ENCODE results near the gene ACO2. TPM values are rescaled to one million over a fixed set of nuclear protein-coding genes. Genes with fewer than 3 reads are reported as not detected.

Gene ACO2
- total RNA-seq, 1 donor from 2014 or later: 153 TPM

DNA sequence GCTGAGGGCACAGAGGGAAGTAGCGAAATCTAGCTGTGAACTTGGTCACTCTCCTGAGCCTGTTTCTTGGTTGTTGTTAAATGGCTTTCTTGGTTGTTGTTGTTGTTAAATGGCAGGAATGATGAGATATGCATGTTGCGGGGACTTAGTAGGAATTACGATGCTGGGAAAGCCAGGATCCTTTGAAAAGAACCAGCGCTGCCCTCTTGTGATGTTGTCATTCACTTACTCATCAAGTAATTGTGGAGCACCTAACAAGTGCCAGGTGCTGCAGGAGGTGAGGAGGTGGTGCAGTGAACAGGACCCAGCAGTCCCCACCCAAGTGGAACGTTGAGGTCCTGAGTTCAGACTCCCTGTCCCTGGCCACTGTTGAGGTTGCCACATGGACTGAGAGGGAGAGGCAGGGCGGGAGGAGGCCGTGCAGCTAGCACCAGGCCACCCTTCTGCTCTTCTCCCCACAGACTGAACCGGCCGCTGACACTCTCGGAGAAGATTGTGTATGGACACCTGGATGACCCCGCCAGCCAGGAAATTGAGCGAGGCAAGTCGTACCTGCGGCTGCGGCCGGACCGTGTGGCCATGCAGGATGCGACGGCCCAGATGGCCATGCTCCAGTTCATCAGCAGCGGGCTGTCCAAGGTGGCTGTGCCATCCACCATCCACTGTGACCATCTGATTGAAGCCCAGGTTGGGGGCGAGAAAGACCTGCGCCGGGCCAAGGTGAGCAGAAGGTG lies 38.6 kb downstream of the ACO2 start:
- peaks cover 72% of the 10 kb centered on the region for H3K36me3 Mint-ChIP-seq (ENCODE audit: low read depth)
- POLR2A ChIA-PET: interaction anchor here (0.6 to 4.0 kb wide), 2 partner anchors 61 to 884 kb away, joined by 7 to 48 read pairs; partner anchors contain the start of gene TOB2
- H3K4me1 Mint-ChIP-seq: peaks cover 18% of the 10 kb centered on the region
- no peaks in the 10 kb centered on the region for H3K9me3 Mint-ChIP-seq
- no peak overlapping the region for H3K4me3 Mint-ChIP-seq
- TF ChIP-seq CTCF (IDR thresholded peaks at IDR 0.05): no peak
- ATAC-seq (ENCODE audit: low read depth): no peak
- no peak for DNase-seq
- intact Hi-C loops (cut with micrococcal nuclease): no loop called here
- no peaks in the 10 kb centered on the region for H3K27me3 Mint-ChIP-seq
- H3K27ac Mint-ChIP-seq: peak overlapping the region; percentile 9
- CTCF ChIA-PET: no interaction called here

DNA sequence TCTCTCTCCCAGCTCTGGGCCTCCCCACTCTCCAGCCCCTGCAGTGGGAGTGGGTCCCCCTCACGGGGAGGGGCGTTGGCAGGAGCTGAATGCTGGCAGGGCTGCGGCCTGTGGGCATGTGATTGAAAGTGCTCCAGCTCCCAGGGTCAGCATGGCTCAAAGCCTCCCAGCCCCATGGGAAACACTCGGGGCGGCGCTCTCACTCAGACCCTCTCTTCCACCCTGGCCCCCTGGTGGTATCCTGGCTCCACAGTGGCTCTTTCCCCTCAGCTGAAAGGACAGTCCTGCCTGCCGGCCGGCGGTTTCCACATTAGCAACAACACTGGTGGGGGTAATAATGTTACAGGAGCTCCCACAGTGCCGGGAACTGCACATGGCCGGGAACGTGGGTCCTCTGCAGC lies 39.9 kb downstream of the ACO2 start:
- H3K9me3 Mint-ChIP-seq: no peaks in the 10 kb centered on the region
- intact Hi-C loops (cut with micrococcal nuclease): no loop called here
- no peak overlapping the region for H3K27ac Mint-ChIP-seq
- POLR2A ChIA-PET: no interaction called here
- CTCF ChIA-PET: no interaction called here
- H3K4me3 Mint-ChIP-seq: no peak overlapping the region
- peaks cover 15% of the 10 kb centered on the region for H3K4me1 Mint-ChIP-seq
- DNase-seq (no peak), ATAC-seq (ENCODE audit: low read depth) (no peak)
- no peak for TF ChIP-seq CTCF (IDR thresholded peaks at IDR 0.05)
- peaks cover 78% of the 10 kb centered on the region for H3K36me3 Mint-ChIP-seq (ENCODE audit: low read depth)
- no peaks in the 10 kb centered on the region for H3K27me3 Mint-ChIP-seq

DNA sequence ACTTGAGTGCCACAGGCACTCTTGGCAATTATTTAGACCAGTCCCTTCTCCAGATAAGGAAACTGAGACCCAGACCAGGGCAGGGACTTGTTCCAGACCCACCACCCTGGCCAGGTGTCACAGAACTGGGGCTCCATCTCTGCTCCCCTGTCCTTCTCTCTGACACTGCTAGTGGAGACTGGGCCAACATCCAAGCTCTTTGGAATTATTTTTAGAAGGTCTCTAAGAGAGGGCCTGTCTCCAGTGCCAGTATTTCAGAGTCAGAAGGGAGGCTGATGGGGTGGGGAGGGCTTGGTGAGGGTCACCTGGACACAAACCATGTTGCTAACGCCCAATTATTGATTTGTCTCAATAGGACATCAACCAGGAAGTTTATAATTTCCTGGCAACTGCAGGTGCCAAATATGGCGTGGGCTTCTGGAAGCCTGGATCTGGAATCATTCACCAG lies 42.6 kb downstream of the ACO2 start:
- POLR2A ChIA-PET: no interaction called here
- intact Hi-C loops (cut with micrococcal nuclease): no loop called here

GRCh38 chr22:41512421-41513194 lies 43.7 kb downstream of the ACO2 start:
- Mint-ChIP-seq H3K27me3 (no peaks in the 10 kb centered on the region), H3K4me3 (no peak overlapping the region), H3K27ac (no peak overlapping the region), H3K4me1 (no peaks in the 10 kb centered on the region), H3K36me3 (ENCODE audit: low read depth) (peaks cover 85% of the 10 kb centered on the region), H3K9me3 (no peaks in the 10 kb centered on the region)
- TF ChIP-seq CTCF (IDR thresholded peaks at IDR 0.05): no peak
- CTCF ChIA-PET: no interaction called here
- intact Hi-C loops (cut with micrococcal nuclease): no loop called here
- ATAC-seq (ENCODE audit: low read depth): no peak
- no peak for DNase-seq
- POLR2A ChIA-PET: no interaction called here

More for the DNA sequence above, 42.6 kb downstream of the ACO2 start:
- ATAC-seq (ENCODE audit: low read depth) (no peak), DNase-seq (no peak)
- H3K27me3 Mint-ChIP-seq: no peaks in the 10 kb centered on the region
- peaks cover 87% of the 10 kb centered on the region for H3K36me3 Mint-ChIP-seq (ENCODE audit: low read depth)
- H3K9me3 Mint-ChIP-seq: no peaks in the 10 kb centered on the region
- no peak overlapping the region for H3K4me3 Mint-ChIP-seq
- CTCF ChIA-PET: no interaction called here
- no peak overlapping the region for H3K27ac Mint-ChIP-seq
- TF ChIP-seq CTCF (IDR thresholded peaks at IDR 0.05): no peak
- H3K4me1 Mint-ChIP-seq: no peaks in the 10 kb centered on the region

- H3K36me3 Mint-ChIP-seq (ENCODE audit: low read depth): peaks cover 85% of the 10 kb centered on the region
- no peaks in the 10 kb centered on the region for H3K4me1 Mint-ChIP-seq
- intact Hi-C loops (cut with micrococcal nuclease): no loop called here
- TF ChIP-seq CTCF (IDR thresholded peaks at IDR 0.05): no peak
- no peaks in the 10 kb centered on the region for H3K27me3 Mint-ChIP-seq
- ATAC-seq (ENCODE audit: low read depth): no peak
- H3K9me3 Mint-ChIP-seq: no peaks in the 10 kb centered on the region
- CTCF ChIA-PET: interaction anchor here (0.9 kb wide), 1 partner anchor 110 kb away, joined by 3 read pairs; no protein-coding TSS in a partner anchor
- no peak overlapping the region for H3K4me3 Mint-ChIP-seq
- DNase-seq: no peak
- POLR2A ChIA-PET: no interaction called here
- no peak overlapping the region for H3K27ac Mint-ChIP-seq
Measured at GRCh38 chr22:41513391-41513790, 44.5 kb downstream of the ACO2 start.
